NCI-H2171 treated with DMSO at 0.1 percent for 48 hours (cell line): ENCODE results near the gene LEMD3.

Experiments used
- DNase-seq: peaks from one replicate; lab custom pipeline; 2025; lab: John Stamatoyannopoulos, UW

LEMD3 gene

GRCh38 chr12:65170209-65170881, 962 bp downstream of the LEMD3 start:
- DNase-seq: peak; percentile 26

GRCh38 chr12:65171073-65171472, 1.7 kb downstream of the LEMD3 start:
- DNase-seq: no peak

- DNase-seq: no peak
Measured at GRCh38 chr12:65171870-65172269, 2.5 kb downstream of the LEMD3 start.

- no peak for DNase-seq
Measured at GRCh38 chr12:65175385-65175784, 6.0 kb downstream of the LEMD3 start.

- DNase-seq: no peak
Measured at GRCh38 chr12:65182012-65182739, 12.8 kb downstream of the LEMD3 start.

GRCh38 chr12:65184176-65184857, 14.9 kb downstream of the LEMD3 start:
- DNase-seq: no peak

GRCh38 chr12:65184858-65185229, 15.5 kb downstream of the LEMD3 start:
- no peak for DNase-seq

- no peak for DNase-seq
Measured at GRCh38 chr12:65187665-65188064, 18.3 kb downstream of the LEMD3 start.

GRCh38 chr12:65188179-65188701, 18.9 kb downstream of the LEMD3 start:
- DNase-seq: no peak

- DNase-seq: no peak
Measured at GRCh38 chr12:65189028-65189718, 19.8 kb downstream of the LEMD3 start.

GRCh38 chr12:65192963-65193516, 23.7 kb downstream of the LEMD3 start:
- DNase-seq: no peak

GRCh38 chr12:65194949-65195348, 25.6 kb downstream of the LEMD3 start:
- no peak for DNase-seq

- no peak for DNase-seq
Measured at GRCh38 chr12:65195387-65196055, 26.1 kb downstream of the LEMD3 start.

GRCh38 chr12:65196762-65197567, 27.6 kb downstream of the LEMD3 start:
- DNase-seq: no peak

- DNase-seq: no peak
Measured at GRCh38 chr12:65199604-65200003, 30.2 kb downstream of the LEMD3 start.

GRCh38 chr12:65200007-65200665, 30.8 kb downstream of the LEMD3 start:
- DNase-seq: no peak

GRCh38 chr12:65203376-65203775, 34.0 kb downstream of the LEMD3 start:
- no peak for DNase-seq

GRCh38 chr12:65204886-65205525, 35.6 kb downstream of the LEMD3 start:
- no peak for DNase-seq

- no peak for DNase-seq
Measured at GRCh38 chr12:65205886-65206285, 36.5 kb downstream of the LEMD3 start.

- no peak for DNase-seq
Measured at GRCh38 chr12:65208125-65208524, 38.7 kb downstream of the LEMD3 start.
